ENCODE data around the gene DDX4.

- no peak for TF ChIP-seq CTCF (IDR thresholded peaks at IDR 0.05)
- TF ChIP-seq POLR2A (IDR thresholded peaks at IDR 0.05), result no peak
Observed at GRCh38 chr5:55714339-55714738, 23.5 kb upstream of the DDX4 start.

All from upper lobe of left lung (tissue), 4 donors.